Measurements from ENCODE around the gene PPARG. TPM values are rescaled to one million over a fixed set of nuclear protein-coding genes. Genes with fewer than 3 reads are reported as not detected.
A peak's percentile ranks its signal among the peaks of the same experiment; 100 is the strongest.

The PPARG gene
- total and polyA plus RNA-seq, 2 of the 13 experiments (the other 11 are each of a cell fraction or from before 2014, with no cell fraction given): 13.9 to 58.3 TPM

DNA sequence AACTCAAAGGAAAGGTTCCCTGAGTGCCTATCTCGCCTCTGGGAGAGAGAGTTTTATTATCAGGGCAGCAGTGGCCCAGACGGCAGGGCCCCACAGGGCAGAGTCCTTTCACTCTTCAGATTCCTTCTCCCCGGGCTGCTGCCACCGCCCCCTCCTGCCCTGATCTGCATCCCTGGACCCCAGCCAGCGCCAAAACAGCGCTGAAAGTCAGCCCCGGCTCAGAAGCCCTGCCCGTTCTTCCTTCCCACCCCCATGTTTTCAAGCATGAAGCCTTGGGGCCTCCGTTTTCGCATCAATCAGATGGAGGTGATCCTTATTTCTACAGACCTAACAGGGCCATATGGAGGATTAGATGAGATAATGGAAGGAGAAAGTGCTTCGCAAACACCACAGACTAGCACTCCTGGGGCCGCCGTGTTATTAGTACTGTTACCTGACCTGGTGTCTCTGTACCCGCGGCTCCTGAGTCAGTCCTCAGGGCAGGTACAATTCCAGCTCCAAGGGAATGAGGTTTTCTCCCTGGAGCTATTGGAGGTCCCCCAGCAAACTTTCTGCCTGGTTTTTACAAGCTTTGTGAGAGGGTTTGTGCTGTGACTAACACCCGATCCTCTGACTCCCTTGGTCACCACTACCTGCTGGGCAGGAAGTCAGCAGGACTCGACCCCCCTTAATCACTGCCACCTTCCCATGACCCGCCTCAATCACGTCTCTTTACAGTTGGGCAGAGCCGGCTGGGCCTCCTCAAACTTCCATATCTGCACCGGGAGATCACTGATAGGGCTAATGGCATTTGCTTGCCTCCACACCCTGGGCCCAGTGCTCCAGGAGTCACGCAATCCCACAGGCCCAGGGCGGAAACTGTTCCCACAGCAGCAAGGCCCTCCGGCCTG is 156.0 kb downstream of the PPARG start (continued):
- TF ChIP-seq SP140L (CRISPR knock-in tag; IDR thresholded peaks at IDR 0.05; ENCODE audit: borderline replicate concordance) (no peak), ARID2 (CRISPR knock-in tag; IDR thresholded peaks at IDR 0.05; ENCODE audit: borderline replicate concordance) (no peak), KLF13 (CRISPR knock-in tag; IDR thresholded peaks at IDR 0.05) (no peak), ZBTB3 (CRISPR knock-in tag; IDR thresholded peaks at IDR 0.05; ENCODE audit: borderline replicate concordance, low read depth) (no peak), EEA1 (CRISPR knock-in tag; IDR thresholded peaks at IDR 0.05; ENCODE audit: borderline replicate concordance) (no peak), ZNF644 (CRISPR knock-in tag; IDR thresholded peaks at IDR 0.05; ENCODE audit: low read depth) (no peak), JUN (CRISPR knock-in tag; IDR thresholded peaks at IDR 0.05) (no peak), IRF2 (CRISPR knock-in tag; IDR thresholded peaks at IDR 0.05) (0 out of 2 replicates have a peak, but pooled peaks have one; percentile 15), MAFG (CRISPR knock-in tag; IDR thresholded peaks at IDR 0.05) (no peak), ZSCAN9 (CRISPR knock-in tag; IDR thresholded peaks at IDR 0.05; ENCODE audit: borderline replicate concordance) (no peak), TOE1 (CRISPR knock-in tag; IDR thresholded peaks at IDR 0.05) (no peak), ZNF816 (CRISPR knock-in tag; IDR thresholded peaks at IDR 0.05; ENCODE audit: borderline replicate concordance) (no peak), HOXA3 (CRISPR knock-in tag; IDR thresholded peaks at IDR 0.05) (peak; percentile 48; the same call in 1 of the 2 replicates), SETDB1 (CRISPR knock-in tag; IDR thresholded peaks at IDR 0.05; ENCODE audit: borderline replicate concordance) (no peak), PHF20 (CRISPR knock-in tag; IDR thresholded peaks at IDR 0.05) (peak; percentile 46), ZSCAN21 (CRISPR knock-in tag; IDR thresholded peaks at IDR 0.05; ENCODE audit: borderline replicate concordance) (peak; percentile 54; the same call in 1 of the 2 replicates), ZNF674 (CRISPR knock-in tag; IDR thresholded peaks at IDR 0.05; ENCODE audit: low read depth) (no peak), ZNF10 (CRISPR knock-in tag; IDR thresholded peaks at IDR 0.05; ENCODE audit: borderline replicate concordance, low read depth) (no peak), ZNF143 (CRISPR knock-in tag; IDR thresholded peaks at IDR 0.05) (no peak), ZNF333 (CRISPR knock-in tag; IDR thresholded peaks at IDR 0.05; ENCODE audit: borderline replicate concordance) (0 out of 2 replicates have a peak, but pooled peaks have one; percentile 3), ZNF329 (CRISPR knock-in tag; IDR thresholded peaks at IDR 0.05; ENCODE audit: low read depth) (no peak), POLR2A (IDR thresholded peaks at IDR 0.05; ENCODE audit: insufficient read depth in 1 of 2, low read depth in 2 of 2, low read length in 2 of 2) (peak in 1 of 2 experiments; percentile 51; a peak in 3 of 4 replicates), NFYB (CRISPR knock-in tag; IDR thresholded peaks at IDR 0.05) (no peak), ZNF839 (CRISPR knock-in tag; IDR thresholded peaks at IDR 0.05; ENCODE audit: borderline replicate concordance) (no peak)
- TF ChIP-seq, protein P1, sequence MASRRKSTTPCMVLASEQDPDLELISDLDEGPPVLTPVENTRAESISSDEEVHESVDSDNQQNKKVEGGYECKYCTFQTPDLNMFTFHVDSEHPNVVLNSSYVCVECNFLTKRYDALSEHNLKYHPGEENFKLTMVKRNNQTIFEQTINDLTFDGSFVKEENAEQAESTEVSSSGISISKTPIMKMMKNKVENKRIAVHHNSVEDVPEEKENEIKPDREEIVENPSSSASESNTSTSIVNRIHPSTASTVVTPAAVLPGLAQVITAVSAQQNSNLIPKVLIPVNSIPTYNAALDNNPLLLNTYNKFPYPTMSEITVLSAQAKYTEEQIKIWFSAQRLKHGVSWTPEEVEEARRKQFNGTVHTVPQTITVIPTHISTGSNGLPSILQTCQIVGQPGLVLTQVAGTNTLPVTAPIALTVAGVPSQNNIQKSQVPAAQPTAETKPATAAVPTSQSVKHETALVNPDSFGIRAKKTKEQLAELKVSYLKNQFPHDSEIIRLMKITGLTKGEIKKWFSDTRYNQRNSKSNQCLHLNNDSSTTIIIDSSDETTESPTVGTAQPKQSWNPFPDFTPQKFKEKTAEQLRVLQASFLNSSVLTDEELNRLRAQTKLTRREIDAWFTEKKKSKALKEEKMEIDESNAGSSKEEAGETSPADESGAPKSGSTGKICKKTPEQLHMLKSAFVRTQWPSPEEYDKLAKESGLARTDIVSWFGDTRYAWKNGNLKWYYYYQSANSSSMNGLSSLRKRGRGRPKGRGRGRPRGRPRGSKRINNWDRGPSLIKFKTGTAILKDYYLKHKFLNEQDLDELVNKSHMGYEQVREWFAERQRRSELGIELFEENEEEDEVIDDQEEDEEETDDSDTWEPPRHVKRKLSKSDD (CRISPR knock-in tag; IDR thresholded peaks at IDR 0.05; ENCODE audit: low read depth): no peak
- TF ChIP-seq, protein P2, sequence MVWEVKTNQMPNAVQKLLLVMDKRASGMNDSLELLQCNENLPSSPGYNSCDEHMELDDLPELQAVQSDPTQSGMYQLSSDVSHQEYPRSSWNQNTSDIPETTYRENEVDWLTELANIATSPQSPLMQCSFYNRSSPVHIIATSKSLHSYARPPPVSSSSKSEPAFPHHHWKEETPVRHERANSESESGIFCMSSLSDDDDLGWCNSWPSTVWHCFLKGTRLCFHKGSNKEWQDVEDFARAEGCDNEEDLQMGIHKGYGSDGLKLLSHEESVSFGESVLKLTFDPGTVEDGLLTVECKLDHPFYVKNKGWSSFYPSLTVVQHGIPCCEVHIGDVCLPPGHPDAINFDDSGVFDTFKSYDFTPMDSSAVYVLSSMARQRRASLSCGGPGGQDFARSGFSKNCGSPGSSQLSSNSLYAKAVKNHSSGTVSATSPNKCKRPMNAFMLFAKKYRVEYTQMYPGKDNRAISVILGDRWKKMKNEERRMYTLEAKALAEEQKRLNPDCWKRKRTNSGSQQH (CRISPR knock-in tag; IDR thresholded peaks at IDR 0.05; ENCODE audit: low read depth): no peak
- TF ChIP-seq, protein P3, sequence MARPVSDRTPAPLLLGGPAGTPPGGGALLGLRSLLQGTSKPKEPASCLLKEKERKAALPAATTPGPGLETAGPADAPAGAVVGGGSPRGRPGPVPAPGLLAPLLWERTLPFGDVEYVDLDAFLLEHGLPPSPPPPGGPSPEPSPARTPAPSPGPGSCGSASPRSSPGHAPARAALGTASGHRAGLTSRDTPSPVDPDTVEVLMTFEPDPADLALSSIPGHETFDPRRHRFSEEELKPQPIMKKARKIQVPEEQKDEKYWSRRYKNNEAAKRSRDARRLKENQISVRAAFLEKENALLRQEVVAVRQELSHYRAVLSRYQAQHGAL (CRISPR knock-in tag; IDR thresholded peaks at IDR 0.05; ENCODE audit: not compliant biosample characterization): no peak

Measured in HepG2 (cell line).